GM19351 (cell line): Measurements from ENCODE around the gene ERGIC2.
"Not testable (repeated sequence)": the region's sequence is repeated elsewhere in the genome, so short reads cannot be mapped to it uniquely, and the experiment has no call there.

Experiments used
- ATAC-seq: cut with Tn5 transposase; IDR thresholded peaks from one replicate; pipeline ENCODE4 v1.9.1; 2021; ENCODE audit warnings: mild to moderate bottlenecking, moderate library complexity; ENCODE audit not compliant: unreplicated experiment

ERGIC2 gene

DNA sequence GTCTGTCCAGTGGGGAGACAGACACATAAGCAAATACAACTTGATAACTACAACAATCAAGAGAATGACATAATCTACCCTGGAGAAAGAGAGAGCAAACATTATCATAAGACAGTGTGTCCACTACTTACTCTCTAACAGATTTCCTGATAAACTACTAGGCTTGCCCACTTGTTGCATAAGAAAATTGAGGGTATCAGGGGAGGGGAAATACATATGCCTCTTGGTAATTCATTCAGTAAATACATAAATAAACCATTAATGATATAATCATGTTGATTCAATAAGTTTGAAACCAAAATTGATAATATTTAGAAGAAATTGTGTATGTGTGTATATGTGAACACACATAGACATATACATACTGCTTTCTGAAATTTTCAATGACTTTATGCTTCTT is 76.6 kb downstream of the ERGIC2 start:
- ATAC-seq = no peak

DNA sequence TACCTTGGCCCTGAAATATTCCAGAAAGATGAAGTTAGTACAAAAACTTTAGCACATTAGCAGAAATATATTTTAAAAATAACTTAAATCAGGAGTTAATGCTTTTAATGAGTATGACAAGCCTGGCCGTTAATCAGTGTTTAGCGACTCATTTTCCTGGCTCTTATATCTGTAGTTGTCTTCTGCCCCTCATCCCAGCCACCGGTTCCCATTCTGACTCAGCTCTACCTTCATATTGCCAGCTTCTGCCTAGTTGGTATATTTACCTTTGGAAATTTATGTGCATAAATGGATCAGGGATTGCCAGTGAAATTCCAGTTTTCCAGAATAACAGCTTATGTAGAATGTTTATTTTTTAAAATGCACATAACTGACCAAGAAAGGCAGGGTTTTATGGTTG is 79.9 kb downstream of the ERGIC2 start:
- ATAC-seq = no peak

DNA sequence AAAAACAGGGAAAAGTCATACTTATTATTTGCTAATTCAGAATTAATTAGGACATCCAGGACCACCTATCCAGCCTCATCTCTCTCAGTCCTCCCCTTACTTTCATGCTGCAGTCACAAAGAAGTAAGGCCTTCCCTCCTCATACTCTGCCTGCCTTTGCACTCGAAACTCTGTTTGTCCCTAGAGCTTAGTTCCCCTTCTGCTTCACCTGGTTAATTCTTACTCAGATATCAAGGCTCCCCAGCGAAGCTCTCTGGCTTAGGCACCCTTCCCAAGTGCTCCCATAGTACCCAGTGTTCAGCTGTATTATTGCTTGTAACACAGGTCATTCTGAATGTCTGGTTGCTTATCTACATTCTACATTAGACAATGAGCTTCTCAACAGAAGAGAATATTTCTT is 81.3 kb downstream of the ERGIC2 start:
- ATAC-seq = no peak

DNA sequence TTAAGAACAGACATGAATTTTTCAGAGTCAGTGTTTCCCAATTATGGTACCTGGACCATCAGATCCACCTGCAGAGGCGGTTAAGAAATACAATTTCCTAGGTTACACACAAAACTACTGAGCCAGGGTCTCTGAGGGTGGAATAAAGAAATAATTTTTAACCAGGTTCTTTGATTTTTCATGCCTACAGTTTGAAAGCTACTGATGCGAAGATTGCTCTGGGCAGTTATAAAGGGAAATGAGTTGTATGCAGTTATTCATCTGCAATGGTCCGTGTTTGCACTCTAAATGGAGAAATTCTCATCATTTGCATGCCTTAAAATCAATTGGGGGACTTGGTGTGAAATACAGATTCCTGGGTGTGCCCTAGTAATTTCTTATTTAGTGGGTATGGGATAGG is 89.7 kb downstream of the ERGIC2 start:
- no peak for ATAC-seq

DNA sequence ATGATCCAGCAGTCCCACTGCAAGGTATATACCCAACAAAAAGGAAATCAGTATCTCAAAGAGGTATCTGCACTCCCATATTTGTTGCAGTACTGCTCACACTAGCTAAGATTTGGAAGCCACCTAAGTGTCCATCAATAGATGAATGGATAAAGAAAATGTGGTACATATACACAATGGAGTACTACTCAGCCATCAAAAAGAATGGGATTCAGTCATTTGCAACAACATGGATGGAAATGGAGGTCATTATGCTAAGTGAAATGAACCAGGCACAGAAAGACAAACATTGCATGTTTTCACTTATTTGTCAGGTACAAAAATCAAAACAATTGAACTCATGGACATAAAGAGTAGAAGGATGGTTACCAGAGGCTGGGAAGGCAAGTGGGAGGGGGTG is 90.5 kb downstream of the ERGIC2 start:
- not testable (repeated sequence) for ATAC-seq

DNA sequence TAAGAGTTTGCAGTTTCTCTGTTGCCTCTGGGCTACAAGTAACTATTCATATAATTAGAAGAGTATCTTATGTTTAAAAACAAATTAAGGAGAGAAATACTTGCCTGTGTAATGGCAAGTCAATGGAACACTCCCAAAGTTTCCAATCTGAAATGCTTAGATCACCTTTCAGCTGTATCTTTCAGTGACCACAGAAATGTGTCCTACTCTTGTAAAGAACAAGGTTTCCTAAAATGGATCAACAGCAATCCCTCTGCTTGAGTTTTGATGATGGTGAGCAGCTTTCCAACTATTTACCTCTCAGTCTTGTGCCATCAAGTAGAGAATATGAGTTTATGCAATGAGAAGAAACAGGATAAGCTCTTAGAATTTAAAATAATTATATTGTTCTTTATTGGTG is 92.9 kb downstream of the ERGIC2 start:
- ATAC-seq = no peak

DNA sequence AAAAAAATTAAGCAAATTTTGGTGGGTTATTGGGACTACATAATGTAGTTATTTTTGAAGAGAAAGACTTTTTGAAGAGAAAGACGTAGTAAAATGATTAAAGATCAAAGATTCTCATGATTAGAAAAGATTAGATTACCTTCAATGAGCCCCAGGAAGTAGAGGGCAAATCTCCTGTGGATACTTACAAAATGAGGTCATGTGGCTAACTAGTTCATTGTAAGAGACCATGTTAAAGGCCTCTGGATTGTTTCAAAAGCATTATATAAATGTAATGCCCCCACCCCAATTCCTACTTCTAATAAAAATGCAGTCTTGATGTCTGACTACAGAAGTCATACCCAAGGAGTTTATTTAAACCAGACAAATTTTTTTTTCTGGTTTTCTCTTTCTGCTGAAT is 93.3 kb downstream of the ERGIC2 start:
- ATAC-seq = no peak
